Ramos (cell line): ENCODE measurements around the gene BMP8B.

Source experiments
- in situ Hi-C: fragments of 300-500 bp; cut with MboI; formaldehyde crosslinking; loops from one replicate; pipeline ENCODE4 v1.14.3; 2022; ENCODE audit warnings: low sequenced_read_pairs; ENCODE audit not compliant: unreplicated experiment

Gene BMP8B

GRCh38 chr1:39761016-39761415 is 27.6 kb downstream of the BMP8B start:
- in situ Hi-C loops: no loop called here

GRCh38 chr1:39760074-39761008 is 28.3 kb downstream of the BMP8B start:
- in situ Hi-C loops: no loop called here

GRCh38 chr1:39759436-39759726 is 29.3 kb downstream of the BMP8B start:
- in situ Hi-C loops: loop anchor here (10.0 kb wide), 1 partner anchor 245 kb away; no protein-coding TSS in a partner anchor

- in situ Hi-C loops: loop anchor here (10.0 kb wide), 1 partner anchor 244 kb away; no protein-coding TSS in a partner anchor
Observed at GRCh38 chr1:39758556-39759435, 29.9 kb downstream of the BMP8B start.

GRCh38 chr1:39757501-39757900 is 31.2 kb downstream of the BMP8B start:
- in situ Hi-C loops: loop anchor here (10.0 kb wide), 1 partner anchor 243 kb away; no protein-coding TSS in a partner anchor

GRCh38 chr1:39755965-39756659 is 32.6 kb downstream of the BMP8B start:
- in situ Hi-C loops: loop anchor here (10.0 kb wide), 1 partner anchor 241 kb away; no protein-coding TSS in a partner anchor

- in situ Hi-C loops: loop anchor here (10.0 kb wide), 1 partner anchor 240 kb away; no protein-coding TSS in a partner anchor
Observed at GRCh38 chr1:39754906-39755504, 33.7 kb downstream of the BMP8B start.

GRCh38 chr1:39754026-39754570 is 34.6 kb downstream of the BMP8B start:
- in situ Hi-C loops: loop anchor here (10.0 kb wide), 1 partner anchor 239 kb away; no protein-coding TSS in a partner anchor

GRCh38 chr1:39753132-39754025 is 35.3 kb downstream of the BMP8B start:
- in situ Hi-C loops: loop anchor here (10.0 kb wide), 1 partner anchor 239 kb away; no protein-coding TSS in a partner anchor

- in situ Hi-C loops: loop anchor here (10.0 kb wide), 1 partner anchor 238 kb away; no protein-coding TSS in a partner anchor
Observed at GRCh38 chr1:39752703-39753102, 36.0 kb downstream of the BMP8B start.

GRCh38 chr1:39751595-39751994 is 37.1 kb downstream of the BMP8B start:
- in situ Hi-C loops: loop anchor here (10.0 kb wide), 1 partner anchor 237 kb away; no protein-coding TSS in a partner anchor

- in situ Hi-C loops: no loop called here
Observed at GRCh38 chr1:39745016-39745670, 43.5 kb downstream of the BMP8B start.

GRCh38 chr1:39738622-39739366 is 49.9 kb downstream of the BMP8B start, which contains the start of gene PPIE:
TSS of gene PPIE (plus strand) at chr1:39738882. CDS start at chr1:39738901, 19 bp downstream.
- in situ Hi-C loops: no loop called here

- in situ Hi-C loops: no loop called here
Observed at GRCh38 chr1:39737546-39738169, 51.0 kb downstream of the BMP8B start.

- in situ Hi-C loops: no loop called here
Observed at GRCh38 chr1:39735731-39736130, 52.9 kb downstream of the BMP8B start.

GRCh38 chr1:39733161-39733560 is 55.5 kb downstream of the BMP8B start:
- in situ Hi-C loops: no loop called here

GRCh38 chr1:39732730-39733129 is 55.9 kb downstream of the BMP8B start:
- in situ Hi-C loops: no loop called here
